Measurements from ENCODE around the gene RNF20.
"Not testable (repeated sequence)": the region's sequence is repeated elsewhere in the genome, so short reads cannot be mapped to it uniquely, and the experiment has no call there.

RNF20 gene

GRCh38 chr9:101533334-101534204, at the start of gene RNF20:
TSS of gene RNF20 (plus strand) at chr9:101533853. CDS start at chr9:101535424, 1,571 bp downstream.
- DNase-seq (ENCODE audit: insufficient read length, low spot score) = peak; percentile 71
- FAIRE-seq = peak; percentile 92

- DNase-seq (ENCODE audit: insufficient read length, low spot score) = no peak
- FAIRE-seq = no peak
Observed at GRCh38 chr9:101484046-101484445, 49.6 kb upstream of the RNF20 start.

- no peak for FAIRE-seq
- DNase-seq (ENCODE audit: insufficient read length, low spot score) = no peak
Observed at GRCh38 chr9:101485924-101486692, 47.5 kb upstream of the RNF20 start.

GRCh38 chr9:101486693-101487442, 46.8 kb upstream of the RNF20 start:
- no peak for FAIRE-seq
- DNase-seq (ENCODE audit: insufficient read length, low spot score) = no peak

- no peak for DNase-seq (ENCODE audit: insufficient read length, low spot score)
Observed at GRCh38 chr9:101487443-101487840, 46.2 kb upstream of the RNF20 start.

GRCh38 chr9:101495810-101496209, 37.8 kb upstream of the RNF20 start:
- DNase-seq (ENCODE audit: insufficient read length, low spot score) (no peak), FAIRE-seq (no peak)

More at GRCh38 chr9:101487443-101487840, 46.2 kb upstream of the RNF20 start:
- no peak for FAIRE-seq

- FAIRE-seq = no peak
- DNase-seq (ENCODE audit: insufficient read length, low spot score) = no peak
Observed at GRCh38 chr9:101498323-101498722, 35.3 kb upstream of the RNF20 start.

- FAIRE-seq = no peak
Observed at GRCh38 chr9:101504188-101504587, 29.5 kb upstream of the RNF20 start.

GRCh38 chr9:101508211-101508610, 25.4 kb upstream of the RNF20 start:
- no peak for FAIRE-seq
- no peak for DNase-seq (ENCODE audit: insufficient read length, low spot score)

More at GRCh38 chr9:101504188-101504587, 29.5 kb upstream of the RNF20 start:
- no peak for DNase-seq (ENCODE audit: insufficient read length, low spot score)

GRCh38 chr9:101509572-101509971, 24.1 kb upstream of the RNF20 start:
- DNase-seq (ENCODE audit: insufficient read length, low spot score) (no peak), FAIRE-seq (no peak)

- FAIRE-seq = no peak
- DNase-seq (ENCODE audit: insufficient read length, low spot score) = no peak
Observed at GRCh38 chr9:101510459-101510858, 23.2 kb upstream of the RNF20 start.

GRCh38 chr9:101511009-101511408, 22.6 kb upstream of the RNF20 start:
- FAIRE-seq = no peak
- no peak for DNase-seq (ENCODE audit: insufficient read length, low spot score)

GRCh38 chr9:101512116-101512515, 21.5 kb upstream of the RNF20 start:
- DNase-seq (ENCODE audit: insufficient read length, low spot score) (no peak), FAIRE-seq (no peak)

GRCh38 chr9:101513351-101513750, 20.3 kb upstream of the RNF20 start:
- FAIRE-seq (no peak), DNase-seq (ENCODE audit: insufficient read length, low spot score) (no peak)

GRCh38 chr9:101514071-101514470, 19.6 kb upstream of the RNF20 start:
- DNase-seq (ENCODE audit: insufficient read length, low spot score) (no peak), FAIRE-seq (no peak)

GRCh38 chr9:101516655-101517054, 17.0 kb upstream of the RNF20 start:
- no peak for FAIRE-seq

GRCh38 chr9:101518489-101518888, 15.2 kb upstream of the RNF20 start:
- not testable (repeated sequence) for FAIRE-seq

More at GRCh38 chr9:101516655-101517054, 17.0 kb upstream of the RNF20 start:
- no peak for DNase-seq (ENCODE audit: insufficient read length, low spot score)

GRCh38 chr9:101524371-101524770, 9.3 kb upstream of the RNF20 start:
- DNase-seq (ENCODE audit: insufficient read length, low spot score) (no peak), FAIRE-seq (no peak)

More at GRCh38 chr9:101518489-101518888, 15.2 kb upstream of the RNF20 start:
- DNase-seq (ENCODE audit: insufficient read length, low spot score) = not testable (repeated sequence)

GRCh38 chr9:101527066-101527465, 6.6 kb upstream of the RNF20 start:
- FAIRE-seq (no peak), DNase-seq (ENCODE audit: insufficient read length, low spot score) (no peak)

- DNase-seq (ENCODE audit: insufficient read length, low spot score) = no peak
- FAIRE-seq = no peak
Observed at GRCh38 chr9:101528015-101528414, 5.6 kb upstream of the RNF20 start.

Measured in GM19239 (cell line).